Endothelial cell (in vitro differentiated cells): ENCODE data around the gene DOCK1. TPM values are rescaled to one million over a fixed set of nuclear protein-coding genes. Genes with fewer than 3 reads are reported as not detected.

Experiments
- DNase-seq: peaks from one replicate; pipeline ENCODE4 v3.0.0; 2021; ENCODE audit warnings: low spot score
- H3K27ac Mint-ChIP-seq: one replicate; pipeline ENCODE4 v1.8.0; 2021; ENCODE audit warnings: mixed read lengths, inconsistent platforms; ENCODE audit not compliant: unreplicated experiment
- H3K27me3 Mint-ChIP-seq: one replicate; pipeline ENCODE4 v1.8.0; 2021; ENCODE audit warnings: mild to moderate bottlenecking, moderate library complexity, mixed read lengths, inconsistent platforms; ENCODE audit not compliant: unreplicated experiment
- H3K36me3 Mint-ChIP-seq: one replicate; pipeline ENCODE4 v1.8.0; 2021; ENCODE audit warnings: mild to moderate bottlenecking, low read depth, mixed read lengths, inconsistent platforms; ENCODE audit not compliant: unreplicated experiment
- H3K4me1 Mint-ChIP-seq: one replicate; pipeline ENCODE4 v1.8.0; 2021; ENCODE audit warnings: mild to moderate bottlenecking, mixed read lengths, inconsistent platforms; ENCODE audit not compliant: unreplicated experiment
- H3K4me3 Mint-ChIP-seq: one replicate; pipeline ENCODE4 v1.8.0; 2021; ENCODE audit warnings: mild to moderate bottlenecking, mixed read lengths, inconsistent platforms; ENCODE audit not compliant: unreplicated experiment
- H3K9me3 Mint-ChIP-seq: one replicate; pipeline ENCODE4 v1.8.0; 2021; ENCODE audit warnings: mixed read lengths, inconsistent platforms; ENCODE audit not compliant: unreplicated experiment
- CTCF ChIP-seq: fragments of 200-600 bp; sonication (generic); IDR thresholded peaks from one replicate; pipeline ENCODE4 v1.5.0; 2021; ENCODE audit warnings: antibody characterized with exemption; ENCODE audit not compliant: unreplicated experiment
- long read RNA-seq: library from polyadenylated mRNA; unstranded; transcript quantifications from one replicate; pipeline ENCODE4 v2.0.0, GENCODE V29; 2020; ENCODE audit not compliant: unreplicated experiment
- total RNA-seq: library from RNA; stranded (reverse); fragmentation: NEBNext Ultra II Directional; extraction: Animal tissue kit (Norgen Biotek cat#: 25700); gene quantifications from one replicate; pipeline ENCODE4 v1.2.1, GENCODE V29; 2021; ENCODE audit not compliant: unreplicated experiment

The DOCK1 gene
- 116 TPM for total RNA-seq
- long read RNA-seq, partial matches to known transcripts = 7 of 13 reads
- long read RNA-seq, other reads (novel, unspliced or antisense) = 6 of 13 reads

- Mint-ChIP-seq H3K9me3 (no peaks in the 10 kb centered on the region), H3K27ac (peak within 1 kb of the TSS; percentile 97), H3K4me1 (peaks cover 36% of the 10 kb centered on the region), H3K36me3 (peaks cover 30% of the 10 kb centered on the region), H3K27me3 (peaks cover 12% of the 10 kb centered on the region), H3K4me3 (peak within 1 kb of the TSS; percentile 97)
- DNase-seq = peak; percentile 78
- no peak for TF ChIP-seq CTCF
Measured at GRCh38 chr10:126904818-126905701, at the start of gene DOCK1. Gene DOCK1 (plus strand): TSS chr10:126905428. CDS start chr10:126905518, 90 bp downstream.

DNA sequence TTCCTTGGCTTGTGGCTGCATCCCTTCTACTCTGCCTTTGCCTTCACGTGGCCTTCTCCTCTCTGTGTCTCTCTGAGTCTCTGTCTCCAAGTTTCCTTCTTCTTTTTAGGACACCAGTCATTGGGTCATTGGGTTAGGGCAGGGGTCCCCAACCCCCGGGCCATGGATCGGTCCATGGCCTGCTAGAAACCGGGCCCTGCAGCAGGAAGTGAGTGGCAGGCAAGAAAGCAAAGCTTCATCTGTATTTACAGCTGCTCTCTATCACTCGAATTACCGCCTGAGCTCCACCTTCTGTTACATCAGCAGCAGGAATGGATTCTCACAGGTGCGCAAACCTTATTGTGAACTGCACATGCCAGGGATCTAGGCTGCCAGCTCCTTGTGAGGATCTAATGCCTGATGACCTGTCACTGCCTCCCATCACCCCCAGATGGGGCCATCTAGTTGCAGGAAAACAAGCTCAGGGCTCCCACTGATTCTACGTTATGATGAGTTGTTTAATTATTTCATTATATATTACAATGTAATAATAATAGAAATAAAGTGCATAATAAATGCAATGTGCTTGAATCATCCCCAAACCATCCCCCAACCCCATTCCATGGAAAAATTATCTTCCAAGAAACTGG is 47.9 kb upstream of the DOCK1 start:
- Mint-ChIP-seq H3K27ac (no peak overlapping the region), H3K9me3 (no peaks in the 10 kb centered on the region), H3K4me1 (peaks cover 3% of the 10 kb centered on the region), H3K36me3 (no peaks in the 10 kb centered on the region), H3K4me3 (no peak overlapping the region), H3K27me3 (peaks cover 3% of the 10 kb centered on the region)
- DNase-seq = no peak
- TF ChIP-seq CTCF = no peak

GRCh38 chr10:126867567-126868365 is 37.5 kb upstream of the DOCK1 start:
- H3K9me3 Mint-ChIP-seq = no peaks in the 10 kb centered on the region
- H3K4me3 Mint-ChIP-seq = no peak overlapping the region
- H3K27ac Mint-ChIP-seq = no peak overlapping the region
- no peak for DNase-seq
- no peaks in the 10 kb centered on the region for H3K36me3 Mint-ChIP-seq
- no peak for TF ChIP-seq CTCF
- no peaks in the 10 kb centered on the region for H3K4me1 Mint-ChIP-seq
- H3K27me3 Mint-ChIP-seq = no peaks in the 10 kb centered on the region

GRCh38 chr10:126868371-126868770 is 36.9 kb upstream of the DOCK1 start:
- Mint-ChIP-seq H3K9me3 (no peaks in the 10 kb centered on the region), H3K4me1 (no peaks in the 10 kb centered on the region), H3K27me3 (no peaks in the 10 kb centered on the region), H3K36me3 (no peaks in the 10 kb centered on the region), H3K4me3 (no peak overlapping the region), H3K27ac (no peak overlapping the region)
- no peak for TF ChIP-seq CTCF
- no peak for DNase-seq
